Left colon (tissue), 2 donors: ENCODE results near the gene UBR4. TPM values are rescaled to one million over a fixed set of nuclear protein-coding genes. Genes with fewer than 3 reads are reported as not detected.

Experiments
- ATAC-seq: fragments of 200-7000 bp; cut with Tn5 transposase; one replicate; pipeline ENCODE4 v1.9.1; 2020; ENCODE audit warnings: mild to moderate bottlenecking, moderate library complexity
- DNase-seq, 2 donors: peaks; one replicate each; pipeline ENCODE4 v3.0.0-alpha.2; 2020
- intact Hi-C, 2 donors: fragments of 100-400 bp; cut with DNase I in 1 of 2; cut with micrococcal nuclease in 1 of 2; formaldehyde crosslinking; loops; one replicate each; pipeline versions ENCODE4 v1.11.2 to v1.14.0; 2022; cut with DNase I, micrococcal nuclease
- total RNA-seq, 2 donors: library from RNA; stranded (reverse); fragmentation: NEBNext Ultra II Directional; extraction: Animal tissue kit (Norgen Biotek cat#: 25700); gene quantifications; one replicate each; pipeline ENCODE4 v1.2.1, GENCODE V29; 2021
- donor health status: DM: no; HTN: no; CAD: no.
- donor health status: DM: yes; HTN: yes; CAD: no.

The UBR4 gene
- total RNA-seq, 2 donors from 2014 or later, result 103 to 114 TPM

- DNase-seq, result no peak
- intact Hi-C loops, result loop anchor here in 1 of 2 donors (10.0 kb wide), 1 partner anchor 169 kb away; no protein-coding TSS in a partner anchor
- no peak for ATAC-seq
These were observed 125.8 kb downstream of the UBR4 start for GRCh38 chr1:19084206-19084738.

DNA sequence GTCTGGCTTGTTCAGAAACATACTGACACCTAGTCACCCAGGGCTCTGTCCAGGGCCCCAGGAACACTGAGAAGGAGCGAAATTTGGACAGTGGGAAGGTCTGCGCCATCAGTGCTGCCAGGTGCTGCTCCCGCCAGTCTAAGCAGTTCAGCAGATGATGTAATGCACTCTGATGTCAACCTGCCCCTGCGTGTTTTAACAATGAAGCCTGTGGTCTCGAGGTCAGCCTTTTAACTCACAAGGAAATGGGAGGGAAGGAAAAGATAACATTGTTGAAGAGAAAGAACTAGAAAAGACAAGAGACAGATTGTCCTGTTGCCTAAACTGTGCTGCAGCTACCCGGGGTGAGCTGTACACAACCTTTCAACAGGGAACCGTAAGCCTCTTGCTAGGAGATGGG, 127.0 kb downstream of the UBR4 start:
- intact Hi-C loops, result loop anchor here in 1 of 2 donors (10.0 kb wide), 1 partner anchor 168 kb away; no protein-coding TSS in a partner anchor
- DNase-seq (no peak), ATAC-seq (no peak)

GRCh38 chr1:19081218-19081893, 128.7 kb downstream of the UBR4 start:
- intact Hi-C loops, result loop anchor here in 1 of 2 donors (10.0 kb wide), 1 partner anchor 167 kb away; no protein-coding TSS in a partner anchor
- ATAC-seq, result peak; percentile 81
- peak in 1 of 2 donors; percentile 66 for DNase-seq

- ATAC-seq (no peak), DNase-seq (no peak)
- intact Hi-C loops, result loop anchor here in 1 of 2 donors (10.0 kb wide), 1 partner anchor 166 kb away; no protein-coding TSS in a partner anchor
These were observed 129.3 kb downstream of the UBR4 start for GRCh38 chr1:19080721-19081120.

DNA sequence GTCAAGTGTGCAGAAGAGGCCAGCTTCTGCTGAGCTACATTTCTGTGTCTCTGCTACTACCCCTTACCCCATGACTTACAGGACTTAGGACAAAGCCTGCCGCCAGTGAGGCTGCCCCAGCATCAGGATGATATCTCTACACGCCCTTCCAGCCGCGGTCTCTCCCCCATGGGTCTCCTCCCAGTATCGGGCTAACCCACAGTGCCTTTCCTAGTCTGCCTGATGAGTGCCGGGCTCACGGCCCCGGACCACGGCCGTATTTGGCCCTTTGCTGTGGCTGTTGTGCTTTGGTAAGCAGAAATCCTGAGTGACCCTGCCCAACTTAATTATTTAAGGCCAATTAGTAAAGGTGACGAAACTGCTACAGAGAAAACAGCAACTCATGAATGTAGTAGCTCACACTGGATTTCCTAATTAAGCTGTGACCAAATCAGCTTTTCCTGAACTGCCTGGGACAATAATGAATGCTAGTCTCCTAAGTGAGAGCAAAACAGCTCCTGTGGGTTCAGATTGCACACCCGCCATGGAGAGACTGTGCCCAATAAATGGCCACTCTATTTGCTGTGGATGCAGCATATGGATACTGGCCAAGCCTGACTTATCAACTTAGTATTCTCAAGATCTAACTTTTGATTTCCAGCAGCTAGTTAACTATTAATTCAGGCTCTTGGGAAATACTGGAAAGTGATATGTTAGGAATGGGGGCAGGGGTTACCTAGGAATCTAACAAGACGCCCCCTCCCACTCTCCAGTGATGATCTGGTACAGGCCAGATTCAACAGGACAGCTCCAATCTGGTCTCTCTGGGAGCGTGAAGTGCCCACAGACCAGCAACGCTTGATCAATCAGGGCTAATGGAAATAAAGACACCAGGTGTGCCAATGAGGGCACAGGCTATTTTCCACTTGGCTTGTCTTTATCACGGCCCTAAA, 130.3 kb downstream of the UBR4 start:
- peak; percentile 22 for ATAC-seq
- no peak for DNase-seq
- intact Hi-C loops, result loop anchor here in 1 of 2 donors (10.0 kb wide), 1 partner anchor 165 kb away; no protein-coding TSS in a partner anchor

DNA sequence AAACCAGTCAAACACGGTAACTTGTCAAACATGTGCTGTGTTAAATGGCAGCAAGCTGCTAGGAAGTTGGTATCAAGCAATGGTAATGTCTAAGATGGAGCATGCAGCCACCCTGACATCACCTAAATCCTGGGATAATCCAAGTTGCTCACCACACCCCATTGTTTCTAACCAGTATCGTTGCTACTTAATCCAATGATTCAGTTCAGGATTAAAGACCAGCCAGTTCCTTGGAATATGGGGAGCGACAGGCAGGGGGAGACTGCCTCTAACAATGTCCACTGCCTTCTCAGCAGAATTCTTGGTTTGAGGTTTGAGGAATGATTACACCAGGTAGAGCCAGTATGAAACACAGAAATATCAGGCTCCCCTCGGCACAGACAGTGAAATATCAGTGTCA, 131.5 kb downstream of the UBR4 start:
- DNase-seq, result no peak
- no peak for ATAC-seq
- intact Hi-C loops, result no loop called here

DNA sequence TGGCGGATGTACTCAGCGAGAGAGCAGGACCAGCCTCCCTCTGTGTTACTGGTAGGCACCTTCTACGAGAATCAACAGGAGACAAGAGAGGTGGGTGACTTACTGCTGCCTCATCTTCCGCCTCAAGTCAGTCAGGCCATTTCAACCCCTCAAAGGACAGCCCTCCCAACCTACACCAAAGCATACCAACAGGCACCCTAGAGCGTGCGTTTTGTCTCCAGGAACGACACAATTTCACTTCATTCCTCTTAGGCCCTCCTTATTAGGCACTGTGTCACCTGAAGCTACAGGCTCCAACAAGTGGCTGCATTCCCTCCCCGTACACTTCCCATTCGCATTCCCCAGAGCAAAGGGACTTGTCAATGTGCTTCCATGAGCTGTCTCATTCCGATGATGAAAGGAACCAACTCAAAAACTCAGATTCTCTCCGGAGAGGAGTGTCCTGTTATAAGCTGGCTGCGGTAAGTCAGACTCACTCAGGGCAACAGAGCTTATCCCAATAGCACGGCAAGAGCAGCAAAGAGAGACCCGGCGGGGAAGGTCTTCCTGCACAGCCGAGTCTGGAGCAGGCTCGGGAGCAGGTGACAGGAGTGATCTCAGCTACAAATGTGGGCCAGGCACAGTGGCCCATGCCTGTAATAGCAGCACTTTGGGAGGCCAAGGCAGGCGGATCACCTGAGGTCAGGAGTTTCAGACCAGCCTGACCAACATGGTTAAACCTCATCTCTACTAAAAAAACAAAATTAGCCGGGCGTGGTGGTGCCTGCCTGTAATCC, 133.0 kb downstream of the UBR4 start:
- ATAC-seq (no peak), DNase-seq (no peak)
- intact Hi-C loops, result no loop called here

DNA sequence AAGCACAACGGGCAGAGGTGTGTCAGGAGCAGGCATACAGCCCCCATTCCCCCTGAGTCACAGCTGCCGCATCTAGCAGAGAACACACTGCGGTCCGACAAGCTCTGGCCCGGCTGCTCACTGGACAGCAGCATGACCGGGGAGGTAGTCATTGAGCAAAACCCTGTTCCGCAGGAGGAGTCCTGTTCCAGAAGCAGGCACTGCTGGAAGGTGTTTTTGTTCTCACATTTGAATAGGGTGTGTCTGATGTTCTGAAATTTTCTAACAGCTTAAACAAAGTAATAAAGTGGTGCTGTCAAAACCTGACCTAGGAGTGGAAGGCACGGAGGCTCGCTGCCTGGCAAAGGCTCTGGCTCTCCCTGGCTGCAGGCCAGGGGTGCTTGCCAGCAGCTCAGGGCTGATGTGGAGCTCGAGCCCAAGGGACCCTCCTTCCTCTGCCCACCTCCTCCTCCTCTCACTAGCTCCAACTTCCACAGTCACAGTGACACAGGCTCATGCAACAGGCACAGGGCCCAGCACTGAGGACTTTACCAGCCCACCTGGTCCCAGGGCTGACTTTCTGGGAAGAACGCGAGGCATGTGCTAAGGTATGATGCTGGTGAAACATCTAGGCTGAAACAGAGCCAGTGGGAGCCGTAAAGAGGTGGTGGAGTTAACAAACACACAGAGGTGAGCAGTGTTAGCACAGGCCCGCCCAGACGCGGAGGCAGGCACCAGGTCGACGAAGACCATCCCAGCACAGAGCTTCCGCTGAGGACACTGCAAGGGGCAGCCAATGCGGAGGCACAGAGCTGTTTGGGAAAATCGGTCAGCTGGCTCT, 135.0 kb downstream of the UBR4 start:
- intact Hi-C loops, result no loop called here
- ATAC-seq, result peak; percentile 75

DNA sequence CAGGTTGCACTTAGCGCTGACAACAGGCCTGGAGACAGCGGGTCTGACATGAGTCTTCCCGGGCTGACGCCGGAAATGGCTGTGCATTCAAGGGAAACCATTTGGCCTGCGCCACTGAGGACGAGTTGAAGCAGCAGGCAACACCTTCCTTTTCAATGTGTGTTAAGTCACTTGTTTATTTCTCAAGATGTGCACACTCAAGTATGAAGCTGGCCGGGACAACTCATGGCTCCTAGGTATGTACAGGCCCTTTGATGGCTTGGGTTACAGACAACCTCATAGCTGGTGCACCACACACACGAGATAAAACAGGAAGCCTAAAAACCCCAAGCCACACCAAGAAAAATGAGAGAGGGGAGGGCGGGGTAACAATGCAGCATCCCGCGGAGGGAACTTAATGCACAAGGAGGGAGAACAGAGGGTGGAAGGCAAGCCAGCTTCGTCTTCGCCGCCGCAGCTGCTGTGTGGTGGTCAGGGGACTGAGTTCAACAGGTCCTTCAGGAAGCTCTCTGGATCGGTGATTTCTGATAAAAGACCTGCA, 135.6 kb downstream of the UBR4 start:
- ATAC-seq (no peak), DNase-seq (no peak)
- intact Hi-C loops, result no loop called here

More for the DNA sequence above, 135.0 kb downstream of the UBR4 start:
- DNase-seq, result peak; percentile 70 to 71

DNA sequence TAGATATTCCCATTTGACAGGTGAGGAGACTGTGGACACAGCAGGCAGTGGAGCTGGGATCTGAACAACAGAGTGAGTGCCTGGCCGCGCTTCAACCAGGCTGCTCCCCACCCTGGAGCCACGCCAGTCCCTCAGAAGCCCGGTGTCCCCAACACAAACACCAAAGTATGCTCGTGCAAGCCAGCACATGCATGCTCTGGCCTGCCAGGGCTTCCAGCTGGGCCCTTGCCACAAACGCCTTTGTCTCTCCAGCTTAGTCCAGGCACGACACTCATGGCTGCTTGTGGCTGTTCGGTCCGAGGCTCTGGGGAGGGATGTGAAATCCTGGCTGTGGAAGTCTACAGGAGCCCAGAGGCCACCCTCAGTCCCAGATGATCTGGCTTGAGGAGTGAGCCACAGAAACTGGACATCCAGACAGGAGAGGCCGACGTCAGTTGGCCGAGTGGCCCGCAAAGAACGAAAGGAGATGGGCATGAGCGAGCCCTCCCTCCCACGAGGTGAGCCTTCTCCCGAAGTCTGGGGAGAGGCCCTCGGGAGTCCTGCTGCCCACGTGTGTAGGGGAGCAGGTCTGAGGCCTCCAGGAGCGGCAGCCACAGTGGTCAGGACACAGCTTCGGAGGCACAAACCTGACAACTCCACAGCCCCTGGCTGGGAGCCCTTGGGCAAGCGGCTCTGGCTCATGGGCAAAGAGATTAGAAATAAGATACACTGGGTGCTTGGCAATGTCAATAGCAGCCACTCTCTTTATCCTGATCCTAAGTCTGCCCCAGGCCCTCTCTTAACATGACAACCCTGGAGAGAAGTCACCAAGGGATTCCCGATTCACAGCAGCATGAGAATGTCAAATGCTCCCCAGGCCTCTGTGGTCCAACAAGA, 136.5 kb downstream of the UBR4 start:
- no peak for ATAC-seq
- DNase-seq, result no peak
- intact Hi-C loops, result no loop called here

- DNase-seq (no peak), ATAC-seq (no peak)
- intact Hi-C loops, result no loop called here
These were observed 137.6 kb downstream of the UBR4 start for GRCh38 chr1:19072285-19072981.

- ATAC-seq (peak; percentile 55), DNase-seq (peak in 1 of 2 donors; percentile 53)
- intact Hi-C loops, result no loop called here
These were observed 138.3 kb downstream of the UBR4 start for GRCh38 chr1:19071674-19072281.

DNA sequence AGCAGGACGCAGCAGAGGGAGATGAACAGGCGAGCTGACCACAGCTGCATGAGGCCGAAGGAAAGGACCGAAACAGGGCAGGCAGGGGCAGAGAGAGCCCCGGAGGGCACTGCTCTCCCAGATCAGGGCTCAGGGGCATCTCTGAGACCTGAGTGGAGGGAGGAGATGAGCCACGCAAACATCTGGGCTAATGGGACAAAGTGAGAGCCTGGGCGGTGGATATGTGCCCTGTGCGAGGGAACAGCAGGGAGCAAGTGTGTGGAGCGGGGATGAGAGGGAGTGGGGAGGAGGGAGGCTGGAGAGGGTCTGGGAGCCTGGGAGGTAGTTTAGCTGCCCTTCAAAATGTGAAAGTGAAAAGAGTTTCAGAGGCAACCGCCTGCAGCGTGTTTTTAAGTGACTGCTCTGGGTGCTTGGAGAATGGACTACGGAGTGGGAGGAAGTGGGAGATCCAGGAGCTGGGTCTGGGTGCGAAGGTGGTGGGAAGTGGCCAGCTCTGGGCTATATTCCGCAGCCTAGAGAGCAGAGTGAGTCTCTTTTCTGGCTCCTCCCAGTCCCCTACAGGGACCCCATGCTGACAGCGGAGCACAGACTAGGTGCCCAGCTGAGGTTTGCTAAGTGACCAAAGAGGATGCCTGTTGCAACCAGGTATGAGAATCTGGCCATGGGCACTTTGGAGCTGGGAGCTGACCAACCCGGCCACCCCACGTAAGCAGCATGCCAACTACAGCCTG, 139.0 kb downstream of the UBR4 start:
- intact Hi-C loops, result no loop called here
- ATAC-seq, result no peak
- DNase-seq, result no peak

DNA sequence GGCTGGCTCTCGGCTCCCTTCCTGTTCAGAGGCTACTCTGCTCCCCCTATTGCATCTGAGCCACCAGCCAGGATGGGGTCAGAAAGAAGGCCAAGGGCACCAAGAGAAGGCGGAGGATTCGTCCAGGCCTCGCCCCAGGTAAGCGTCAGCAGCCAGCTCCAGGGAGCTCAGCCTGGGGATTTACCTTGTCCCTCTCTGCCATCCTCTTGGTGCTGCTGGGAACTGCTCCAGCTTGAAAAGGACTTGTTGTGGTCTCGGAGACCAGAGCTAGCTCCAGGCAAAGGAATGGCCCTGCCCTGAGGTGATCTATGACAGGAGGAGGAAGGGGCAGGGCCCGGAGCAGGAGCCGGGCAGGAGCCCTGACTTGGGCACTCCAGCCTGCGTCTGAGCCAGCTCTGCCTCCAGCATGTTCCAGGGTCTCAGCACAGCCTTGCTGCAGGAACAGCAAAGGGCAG, 139.8 kb downstream of the UBR4 start:
- intact Hi-C loops, result no loop called here
- DNase-seq (no peak), ATAC-seq (peak; percentile 9)
